Gastrocnemius medialis (tissue), 4 donors: ENCODE measurements around the gene EXO1.

ENCODE experiments used
- POLR2A ChIP-seq, 2 donors: fragments of 450-650 bp; IDR thresholded peaks; one replicate each; pipeline ENCODE4 v1.6.1; 2017; ENCODE audit warnings: antibody characterized with exemption in 2 of 2, mild to moderate bottlenecking in 2 of 2, moderate library complexity in 2 of 2
- TF ChIP-seq, protein P1 (sequence below), 5 experiments: fragments of 450-650 bp in 3 of 5; fragments of 200-600 bp in 2 of 5; sonication (generic) in 2 of 5; IDR thresholded peaks in 4 of 5; conservative IDR thresholded peaks in 1 of 5; 1 replicate in 4 of 5; 2 replicates in 1 of 5; pipeline ENCODE4 v1.5.1; 2016 to 2019; ENCODE audit warnings: antibody characterized with exemption in 5 of 5, mild to moderate bottlenecking in 3 of 5, moderate library complexity in 3 of 5

- TF ChIP-seq, protein P1, sequence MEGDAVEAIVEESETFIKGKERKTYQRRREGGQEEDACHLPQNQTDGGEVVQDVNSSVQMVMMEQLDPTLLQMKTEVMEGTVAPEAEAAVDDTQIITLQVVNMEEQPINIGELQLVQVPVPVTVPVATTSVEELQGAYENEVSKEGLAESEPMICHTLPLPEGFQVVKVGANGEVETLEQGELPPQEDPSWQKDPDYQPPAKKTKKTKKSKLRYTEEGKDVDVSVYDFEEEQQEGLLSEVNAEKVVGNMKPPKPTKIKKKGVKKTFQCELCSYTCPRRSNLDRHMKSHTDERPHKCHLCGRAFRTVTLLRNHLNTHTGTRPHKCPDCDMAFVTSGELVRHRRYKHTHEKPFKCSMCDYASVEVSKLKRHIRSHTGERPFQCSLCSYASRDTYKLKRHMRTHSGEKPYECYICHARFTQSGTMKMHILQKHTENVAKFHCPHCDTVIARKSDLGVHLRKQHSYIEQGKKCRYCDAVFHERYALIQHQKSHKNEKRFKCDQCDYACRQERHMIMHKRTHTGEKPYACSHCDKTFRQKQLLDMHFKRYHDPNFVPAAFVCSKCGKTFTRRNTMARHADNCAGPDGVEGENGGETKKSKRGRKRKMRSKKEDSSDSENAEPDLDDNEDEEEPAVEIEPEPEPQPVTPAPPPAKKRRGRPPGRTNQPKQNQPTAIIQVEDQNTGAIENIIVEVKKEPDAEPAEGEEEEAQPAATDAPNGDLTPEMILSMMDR (IDR thresholded peaks at IDR 0.05 in 4 of 5, conservative IDR thresholded peaks at IDR 0.05 in 1 of 5): no peak
- TF ChIP-seq POLR2A (IDR thresholded peaks at IDR 0.05): no peak
These were observed 47.0 kb downstream of the EXO1 start for GRCh38 chr1:241895013-241895412.
